IPS-18c (cell line): ENCODE results near the gene CSNK2B.

ENCODE experiments used
- H3K4me3 ChIP-seq: 2 replicates; pipeline ENCODE4 v1.7.0; 2013; ENCODE audit warnings: low read depth, mild to moderate bottlenecking, low read length, moderate library complexity; ENCODE audit not compliant: insufficient read depth
- H3K9me3 ChIP-seq: one replicate; pipeline ENCODE4 v1.6.1; 2013; ENCODE audit warnings: mild to moderate bottlenecking, low read length, moderate library complexity; ENCODE audit not compliant: control insufficient read depth, insufficient read depth

CSNK2B gene

DNA sequence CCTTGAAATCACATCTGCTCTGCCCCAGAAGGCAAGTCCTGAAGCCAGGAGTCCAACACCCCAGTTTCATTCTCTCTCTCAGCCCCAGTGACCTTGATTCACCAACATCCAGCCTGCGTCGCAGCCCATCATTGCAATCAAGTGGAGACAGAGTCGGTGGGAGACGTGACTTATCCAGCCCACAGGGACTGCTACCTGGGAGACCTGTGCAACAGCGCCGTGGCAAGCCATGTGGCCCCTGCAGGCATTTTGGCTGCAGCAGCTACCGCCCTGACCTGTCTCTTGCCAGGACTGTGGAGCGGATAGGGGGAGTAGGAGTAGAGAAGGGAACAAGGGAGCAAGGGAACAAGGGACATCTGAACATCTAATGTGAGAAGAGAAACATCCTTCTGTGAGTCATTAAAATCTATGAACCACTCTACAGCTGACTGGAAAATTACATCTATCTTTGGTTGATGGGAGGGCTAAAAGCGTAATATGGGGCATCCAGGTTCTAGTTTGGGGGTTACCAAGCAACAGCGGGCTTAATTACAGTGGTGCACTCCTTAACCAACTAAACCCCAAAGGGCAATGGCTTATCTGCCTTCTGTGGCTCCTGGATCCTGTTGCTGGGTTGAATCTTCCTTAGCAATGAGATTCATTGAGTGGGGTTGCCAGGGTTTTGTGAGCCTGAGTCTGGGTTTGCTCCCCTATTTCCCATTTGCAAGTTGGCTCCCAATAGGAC is 51.8 kb downstream of the CSNK2B start:
- Histone ChIP-seq H3K9me3 (no peaks in the 10 kb centered on the region), H3K4me3 (no peak overlapping the region)

DNA sequence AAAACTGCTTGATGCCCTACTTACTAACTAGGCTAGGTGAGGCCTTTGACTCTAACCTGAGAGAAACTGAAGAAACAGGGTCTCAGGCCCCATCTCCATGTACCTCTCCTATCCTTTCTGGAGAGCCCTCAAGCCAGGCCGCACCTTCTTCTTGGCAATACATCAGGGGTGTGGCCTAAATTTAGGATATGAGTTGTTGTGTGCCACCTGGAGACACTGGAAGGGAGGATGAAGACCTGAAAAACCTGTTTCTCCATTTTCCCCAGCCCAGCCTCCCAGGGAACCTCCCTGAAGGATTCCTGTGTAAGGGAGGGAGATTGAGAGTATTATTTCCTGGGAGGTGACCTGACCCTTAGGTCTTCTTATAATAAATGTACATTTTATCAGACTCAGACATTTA is 52.4 kb downstream of the CSNK2B start:
- Histone ChIP-seq H3K9me3 (no peaks in the 10 kb centered on the region), H3K4me3 (no peak overlapping the region)

DNA sequence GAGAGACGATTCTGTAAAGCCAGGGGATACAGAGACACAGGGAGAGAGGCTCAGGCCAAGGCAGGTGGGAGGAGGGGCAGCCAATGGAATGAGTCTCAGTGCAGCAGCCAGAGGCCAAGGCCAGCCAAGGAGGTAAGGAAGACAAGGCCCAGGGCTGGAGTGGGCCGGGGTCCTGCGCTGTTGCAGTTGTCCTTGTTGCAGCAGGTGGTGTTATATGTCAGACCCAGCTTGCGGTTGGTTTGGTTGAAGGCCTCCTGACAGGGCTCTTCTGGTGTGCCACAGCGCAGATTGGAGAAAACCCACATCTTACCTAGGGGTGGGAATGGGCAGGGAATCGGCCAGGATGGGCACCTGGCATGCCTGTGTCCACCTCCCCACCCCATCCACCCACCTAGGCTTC is 53.1 kb downstream of the CSNK2B start:
- Histone ChIP-seq H3K9me3 (no peaks in the 10 kb centered on the region), H3K4me3 (no peak overlapping the region)
